Inflammatory macrophage treated with lipopolysaccharide for 1 hour (primary cell): ENCODE results near the gene PARVG.

ENCODE experiments used
- DNase-seq, 2 donors: peaks; one replicate each; pipeline ENCODE4 v3.0.0-alpha.2; 2020 to 2022

Gene PARVG

GRCh38 chr22:44197271-44197670, 16.5 kb downstream of the PARVG start:
- no peak for DNase-seq

- DNase-seq = no peak
These were observed 18.4 kb downstream of the PARVG start for GRCh38 chr22:44199164-44199563.

GRCh38 chr22:44199866-44200265, 19.1 kb downstream of the PARVG start:
- no peak for DNase-seq

GRCh38 chr22:44200451-44200850, 19.7 kb downstream of the PARVG start:
- DNase-seq = no peak

GRCh38 chr22:44200855-44201550, 20.3 kb downstream of the PARVG start:
- DNase-seq = no peak

- DNase-seq = no peak
These were observed 20.9 kb downstream of the PARVG start for GRCh38 chr22:44201665-44202064.

- DNase-seq = no peak
These were observed 21.6 kb downstream of the PARVG start for GRCh38 chr22:44202261-44202789.

- no peak for DNase-seq
These were observed 22.5 kb downstream of the PARVG start for GRCh38 chr22:44203203-44203602.

GRCh38 chr22:44204739-44205515, 24.2 kb downstream of the PARVG start:
- no peak for DNase-seq

GRCh38 chr22:44205516-44206329, 25.0 kb downstream of the PARVG start:
- DNase-seq = no peak

GRCh38 chr22:44206330-44206645, 25.6 kb downstream of the PARVG start:
- DNase-seq = no peak

- DNase-seq = no peak
These were observed 26.0 kb downstream of the PARVG start for GRCh38 chr22:44206696-44207095.

- DNase-seq = no peak
These were observed 26.7 kb downstream of the PARVG start for GRCh38 chr22:44207173-44207980.

- DNase-seq = no peak
These were observed 27.2 kb downstream of the PARVG start for GRCh38 chr22:44207981-44208317.

- DNase-seq = no peak
These were observed 28.6 kb downstream of the PARVG start for GRCh38 chr22:44209343-44209742.

GRCh38 chr22:44210722-44211121, 30.0 kb downstream of the PARVG start:
- DNase-seq = no peak

GRCh38 chr22:44211256-44211945, 30.7 kb downstream of the PARVG start:
- peak; percentile 33 to 48 for DNase-seq

- DNase-seq = no peak
These were observed 31.5 kb downstream of the PARVG start for GRCh38 chr22:44211946-44212930.

GRCh38 chr22:44212936-44213335, 32.2 kb downstream of the PARVG start:
- no peak for DNase-seq

- no peak for DNase-seq
These were observed 32.8 kb downstream of the PARVG start for GRCh38 chr22:44213489-44214043.
